Left lung (tissue), 10 donors: ENCODE data around the gene TMEM107. TPM values are rescaled to one million over a fixed set of nuclear protein-coding genes. Genes with fewer than 3 reads are reported as not detected.

Experiments used
- ATAC-seq: fragments of 200-7000 bp; cut with Tn5 transposase; one replicate; pipeline ENCODE4 v1.9.1; 2020; ENCODE audit warnings: moderate library complexity
- DNase-seq, 4 donors: peaks; one replicate each; pipeline ENCODE4 v3.0.0-alpha.2; 2013 to 2020
- H3K27ac ChIP-seq, 2 donors: fragments of 200-600 bp; sonication (generic) in 1 of 2; one replicate each; pipeline versions ENCODE4 v1.5.0 to v1.8.0; 2020 to 2021
- H3K27me3 ChIP-seq, 2 donors: fragments of 200-600 bp; sonication (generic) in 1 of 2; one replicate each; pipeline versions ENCODE4 v1.5.0 to v1.8.0; 2020 to 2021
- H3K36me3 ChIP-seq, 2 donors: fragments of 200-600 bp; sonication (generic) in 1 of 2; one replicate each; pipeline versions ENCODE4 v1.5.0 to v1.8.0; 2020 to 2021
- H3K4me1 ChIP-seq, 2 donors: fragments of 200-600 bp; one replicate each; pipeline ENCODE4 v1.8.0; 2021
- H3K4me3 ChIP-seq, 2 donors: fragments of 200-600 bp; sonication (generic) in 1 of 2; one replicate each; pipeline versions ENCODE4 v1.5.0 to v1.8.0; 2020 to 2021; ENCODE audit warnings: mild to moderate bottlenecking in 1 of 2
- H3K9me3 ChIP-seq, 2 donors: fragments of 200-600 bp; sonication (generic) in 1 of 2; one replicate each; pipeline versions ENCODE4 v1.5.0 to v1.8.0; 2020 to 2021
- intact Hi-C, 2 donors: fragments of 100-400 bp; cut with DNase I; formaldehyde crosslinking; loops; one replicate each; pipeline versions ENCODE4 v1.11.2 to v1.14.2; 2022
- polyA plus RNA-seq, 6 donors: library from polyadenylated mRNA; unstranded; fragments of 120-200 nt; gene quantifications; one replicate each; pipeline ENCODE4 v1.2.1, GENCODE V29; 2013; ENCODE audit not compliant: insufficient read length in 6 of 6
- total RNA-seq, 2 donors: library from RNA; stranded (reverse); fragmentation: NEBNext Ultra II Directional; extraction: Animal tissue kit (Norgen Biotek cat#: 25700); gene quantifications; one replicate each; pipeline ENCODE4 v1.2.1, GENCODE V29; 2021
- TF ChIP-seq, protein P1 (sequence below), 2 donors: fragments of 200-600 bp; sonication (generic) in 1 of 2; IDR thresholded peaks; one replicate each; pipeline versions ENCODE4 v1.5.0 to v1.8.0; 2021; ENCODE audit warnings: antibody characterized with exemption in 2 of 2
- donor health status: DM: no; HTN: yes; CAD: no.
- donor health status: DM: no; HTN: no; CAD: no.

TMEM107 gene
- total and polyA plus RNA-seq, 8 donors: 15.0 to 21.0 (median 18.5) TPM

DNA sequence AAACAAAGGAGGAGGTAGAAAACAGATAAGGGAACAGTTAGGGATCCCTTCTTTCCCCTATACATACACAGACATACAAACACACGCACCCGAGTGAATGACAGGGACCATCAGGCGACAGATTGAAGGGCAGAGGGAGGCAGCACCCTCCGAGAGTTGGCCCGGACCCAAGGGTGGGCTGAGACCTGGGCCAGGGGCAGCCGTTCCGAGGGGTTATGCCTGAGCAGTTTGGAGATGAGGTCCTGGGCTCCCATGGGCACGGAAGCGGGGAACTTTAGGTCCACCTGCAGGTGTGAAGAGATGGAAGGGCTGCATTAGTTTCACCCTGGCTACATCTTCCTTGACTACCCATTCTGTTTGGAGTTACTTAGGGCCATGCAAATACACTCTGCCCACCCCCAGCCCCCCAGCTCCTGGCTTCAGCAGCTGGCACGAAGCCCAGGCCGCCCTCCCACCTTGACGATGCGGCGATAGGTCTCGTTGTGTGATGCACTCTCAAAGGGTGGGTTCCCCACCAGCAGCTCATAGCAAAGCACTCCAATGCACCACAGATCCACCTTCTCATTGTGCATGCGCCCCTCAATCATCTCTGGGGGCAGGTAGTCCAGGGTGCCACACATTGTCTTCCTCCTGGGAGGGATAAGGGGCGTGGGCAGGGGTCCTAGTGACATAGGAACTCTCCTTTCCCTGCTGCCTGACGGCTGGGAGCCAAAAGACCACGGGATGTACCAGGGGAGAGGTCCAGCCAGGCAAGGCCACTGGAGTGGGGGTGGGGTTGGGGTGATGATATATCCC is 28.8 kb upstream of the TMEM107 start:
- TF ChIP-seq, protein P1, sequence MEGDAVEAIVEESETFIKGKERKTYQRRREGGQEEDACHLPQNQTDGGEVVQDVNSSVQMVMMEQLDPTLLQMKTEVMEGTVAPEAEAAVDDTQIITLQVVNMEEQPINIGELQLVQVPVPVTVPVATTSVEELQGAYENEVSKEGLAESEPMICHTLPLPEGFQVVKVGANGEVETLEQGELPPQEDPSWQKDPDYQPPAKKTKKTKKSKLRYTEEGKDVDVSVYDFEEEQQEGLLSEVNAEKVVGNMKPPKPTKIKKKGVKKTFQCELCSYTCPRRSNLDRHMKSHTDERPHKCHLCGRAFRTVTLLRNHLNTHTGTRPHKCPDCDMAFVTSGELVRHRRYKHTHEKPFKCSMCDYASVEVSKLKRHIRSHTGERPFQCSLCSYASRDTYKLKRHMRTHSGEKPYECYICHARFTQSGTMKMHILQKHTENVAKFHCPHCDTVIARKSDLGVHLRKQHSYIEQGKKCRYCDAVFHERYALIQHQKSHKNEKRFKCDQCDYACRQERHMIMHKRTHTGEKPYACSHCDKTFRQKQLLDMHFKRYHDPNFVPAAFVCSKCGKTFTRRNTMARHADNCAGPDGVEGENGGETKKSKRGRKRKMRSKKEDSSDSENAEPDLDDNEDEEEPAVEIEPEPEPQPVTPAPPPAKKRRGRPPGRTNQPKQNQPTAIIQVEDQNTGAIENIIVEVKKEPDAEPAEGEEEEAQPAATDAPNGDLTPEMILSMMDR (IDR thresholded peaks at IDR 0.05): no peak

GRCh38 chr17:8192070-8192815 is 16.1 kb upstream of the TMEM107 start:
- no peaks in the 10 kb centered on the region for H3K9me3 ChIP-seq
- peaks cover 14 to 48% of the 10 kb centered on the region in 2 donors for H3K4me1 ChIP-seq
- peak overlapping the region; percentile 80 to 83 for H3K27ac ChIP-seq
- peak overlapping the region; percentile 3 to 29 for H3K4me3 ChIP-seq
- intact Hi-C loops: no loop called here
- no peaks in the 10 kb centered on the region for H3K27me3 ChIP-seq
- TF ChIP-seq, protein P1 (IDR thresholded peaks at IDR 0.05): no peak
- peak in 3 of 4 donors; percentile 75 to 85 (median 82) for DNase-seq
- no peaks in the 10 kb centered on the region for H3K36me3 ChIP-seq
- ATAC-seq: peak; percentile 28

More for the DNA sequence above, 28.8 kb upstream of the TMEM107 start:
- H3K27me3 ChIP-seq: no peaks in the 10 kb centered on the region
- H3K9me3 ChIP-seq: no peaks in the 10 kb centered on the region
- H3K36me3 ChIP-seq: no peaks in the 10 kb centered on the region
- no peak for DNase-seq
- intact Hi-C loops: no loop called here
- peaks cover 0 to 9% of the 10 kb centered on the region in 2 donors for H3K4me1 ChIP-seq
- no peak overlapping the region for H3K4me3 ChIP-seq
- no peak overlapping the region for H3K27ac ChIP-seq
- ATAC-seq: no peak

DNA sequence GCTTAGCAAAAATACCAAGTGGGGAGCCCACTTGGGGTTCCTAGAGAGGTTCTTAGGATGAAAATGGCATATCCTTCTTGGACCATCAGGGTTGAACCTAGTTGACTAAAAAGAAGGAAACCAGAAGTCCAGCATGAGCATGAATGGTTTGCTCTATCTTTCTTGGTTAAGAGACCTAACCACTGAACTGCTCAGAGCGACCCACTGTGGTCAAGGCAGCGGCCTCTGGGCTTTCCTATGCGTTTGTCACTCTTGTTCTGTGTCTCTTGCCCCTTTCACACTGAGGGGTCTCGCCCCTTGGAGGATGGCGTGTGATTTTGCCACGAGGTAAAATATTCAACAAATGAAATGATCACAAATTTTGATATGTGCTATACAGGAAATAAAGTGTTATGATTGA is 14.3 kb upstream of the TMEM107 start:
- DNase-seq: no peak
- no peaks in the 10 kb centered on the region for H3K36me3 ChIP-seq
- no peaks in the 10 kb centered on the region for H3K27me3 ChIP-seq
- H3K4me1 ChIP-seq: peaks cover 14 to 64% of the 10 kb centered on the region in 2 donors
- intact Hi-C loops: no loop called here
- peak overlapping the region; percentile 63 to 97 for H3K27ac ChIP-seq
- peak overlapping the region in 1 of 2 donors; percentile 83 for H3K4me3 ChIP-seq
- no peak for ATAC-seq
- TF ChIP-seq, protein P1 (IDR thresholded peaks at IDR 0.05): no peak
- no peaks in the 10 kb centered on the region for H3K9me3 ChIP-seq

DNA sequence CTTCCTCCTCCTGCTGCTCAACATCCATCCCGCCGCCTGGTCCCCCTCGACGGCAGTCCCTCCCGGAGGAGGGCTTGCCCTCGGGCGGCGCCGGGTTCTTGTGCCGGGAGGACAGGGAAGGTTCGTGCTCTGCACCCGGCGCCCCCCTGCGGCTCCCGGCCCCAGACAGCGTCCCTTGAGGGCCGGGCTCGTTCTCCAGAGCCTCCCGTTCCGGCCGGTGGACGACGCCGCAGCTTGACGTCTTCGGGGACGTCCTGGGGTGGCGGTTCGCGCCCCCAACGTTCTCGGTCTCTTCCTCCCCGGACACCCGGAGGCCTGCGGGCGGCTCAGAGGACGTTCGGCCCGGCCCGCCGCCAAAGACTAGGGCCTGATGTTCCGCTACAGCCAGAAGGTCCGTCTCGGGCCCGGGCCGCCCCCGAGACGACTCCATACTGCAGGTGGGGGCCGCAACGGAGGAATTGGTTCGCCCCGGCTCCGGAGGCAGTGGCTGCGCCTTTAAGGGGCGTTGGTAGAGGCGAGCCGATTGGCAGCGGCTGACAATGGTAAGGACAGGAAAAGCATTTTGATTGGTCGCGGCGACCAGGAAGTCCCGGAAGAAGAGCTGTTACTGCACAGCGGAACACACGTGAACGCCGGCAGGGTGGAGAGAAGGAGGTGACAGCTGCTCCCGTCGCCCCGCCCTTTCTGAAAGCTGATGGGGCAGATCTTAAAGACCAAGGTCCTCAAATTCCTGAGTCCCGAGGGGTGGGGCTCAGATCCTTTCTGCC is 13.7 kb upstream of the TMEM107 start, which contains the start of gene BORCS6:
TSS of gene BORCS6 (minus strand) at position 470 of the 767 bp plus-strand sequence. CDS start at position 430, 40 bp downstream.
- Histone ChIP-seq H3K4me1 (peaks cover 14 to 65% of the 10 kb centered on the region in 2 donors), H3K36me3 (no peaks in the 10 kb centered on the region), H3K4me3 (peak within 1 kb of the TSS; percentile 83 to 84), H3K27me3 (no peaks in the 10 kb centered on the region), H3K9me3 (no peaks in the 10 kb centered on the region), H3K27ac (peak within 1 kb of the TSS; percentile 97)
- intact Hi-C loops: loop anchor here (5.0 to 10.0 kb wide), 2 partner anchors 32 to 65 kb away; partner anchors contain the start of gene HES7 (in 1 of the 2)
- DNase-seq (peak; percentile 92 to 99 (median 98)), ATAC-seq (peak; percentile 75)
- TF ChIP-seq, protein P1 (IDR thresholded peaks at IDR 0.05): peak in 1 of 2 donors; percentile 5
